K562 (cell line): ENCODE measurements around the gene PSMC1.

Experiments used
- DIDO1 ChIP-seq: fragments of 450-650 bp; IDR thresholded peaks from 2 replicates; pipeline ENCODE4 v1.6.1; 2016; ENCODE audit warnings: low read depth, missing biosample characterization, missing genetic modification characterization
- FOS ChIP-seq: IDR thresholded peaks from 3 replicates; pipeline ENCODE4 v1.6.1; 2011; ENCODE audit not compliant: insufficient read length; ENCODE audit errors: extremely low read depth
- L3MBTL2 ChIP-seq: fragments of 450-650 bp; IDR thresholded peaks from 2 replicates; pipeline ENCODE4 v1.6.1; 2016; ENCODE audit warnings: mild to moderate bottlenecking, moderate library complexity

- TF ChIP-seq FOS, result no peak
- no peak for TF ChIP-seq DIDO1 (tag)
- no peak for TF ChIP-seq L3MBTL2
Observed at GRCh38 chr14:90308561-90308960, 52.2 kb downstream of the PSMC1 start.
